Measurements from ENCODE around the gene NOS1AP.

DNA sequence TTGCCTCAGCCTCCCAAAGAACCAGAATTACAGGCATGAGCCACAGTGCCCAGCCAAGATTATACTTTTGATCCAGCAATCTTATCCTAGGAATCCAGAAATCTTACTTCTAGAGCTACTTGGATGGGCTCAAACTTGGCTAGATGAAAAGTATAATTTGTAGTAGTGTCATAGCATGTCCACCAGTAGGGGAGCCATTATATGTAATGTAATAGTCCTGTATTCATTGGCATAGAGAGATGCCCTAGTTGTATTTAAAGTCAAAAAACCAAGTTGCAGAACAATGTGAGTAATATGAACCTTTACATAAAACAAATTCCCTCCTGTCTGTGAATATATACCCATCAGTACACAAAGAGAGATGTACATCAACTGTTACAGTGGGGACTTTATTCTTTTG lies 83.9 kb downstream of the NOS1AP start:
- TF ChIP-seq CTCF (IDR thresholded peaks at IDR 0.05): no peak
- no peak for TF ChIP-seq POLR2A (IDR thresholded peaks at IDR 0.05)
